Esophagus muscularis mucosa (tissue), 4 donors: ENCODE data around the gene GNAT1. TPM values are rescaled to one million over a fixed set of nuclear protein-coding genes. Genes with fewer than 3 reads are reported as not detected.
A peak's percentile ranks its signal among the peaks of the same experiment; 100 is the strongest.

Experiments used
- DNase-seq: peaks from one replicate; pipeline ENCODE4 v3.0.0-alpha.2; 2017; ENCODE audit errors: extremely low spot score
- H3K27ac ChIP-seq, 4 donors: fragments of 200-600 bp; sonication (generic); replicated peaks in 1 of 4; 1 replicate in 3 of 4; 2 replicates in 1 of 4; pipeline ENCODE4 v1.5.1; 2016 to 2019; ENCODE audit warnings: mild to moderate bottlenecking in 1 of 4
- H3K27me3 ChIP-seq, 4 donors: fragments of 200-600 bp; sonication (generic); one replicate each; pipeline versions ENCODE4 v1.5.1 to v1.6.0; 2016 to 2019
- H3K36me3 ChIP-seq, 4 donors: fragments of 200-600 bp; sonication (generic); one replicate each; pipeline ENCODE4 v1.5.1; 2016 to 2019
- H3K4me1 ChIP-seq, 4 donors: fragments of 200-600 bp; sonication (generic); one replicate each; pipeline ENCODE4 v1.5.1; 2016 to 2019
- H3K4me3 ChIP-seq, 4 donors: fragments of 200-600 bp; sonication (generic); 1 replicate in 2 of 4; 2 replicates in 2 of 4; pipeline ENCODE4 v1.5.1; 2016 to 2019; ENCODE audit warnings: mild to moderate bottlenecking in 4 of 4, moderate library complexity in 1 of 4
- H3K9me3 ChIP-seq, 4 donors: fragments of 200-600 bp; sonication (generic); 1 replicate in 3 of 4; 2 replicates in 1 of 4; pipeline ENCODE4 v1.5.1; 2016 to 2019
- CTCF ChIP-seq, 3 experiments: fragments of 200-600 bp in 2 of 3; fragments of 450-650 bp in 1 of 3; sonication (generic) in 2 of 3; IDR thresholded peaks; one replicate each; pipeline ENCODE4 v1.5.1; 2017 to 2019; ENCODE audit warnings: antibody characterized with exemption in 3 of 3, mild to moderate bottlenecking in 2 of 3, moderate library complexity in 1 of 3
- EP300 ChIP-seq: sonication (generic); formaldehyde crosslinking; IDR thresholded peaks from one replicate; pipeline ENCODE4 v1.6.1; 2017; ENCODE audit warnings: antibody characterized with exemption
- POLR2A ChIP-seq: fragments of 450-650 bp; IDR thresholded peaks from one replicate; pipeline ENCODE4 v1.6.1; 2017; ENCODE audit warnings: antibody characterized with exemption, moderate library complexity, mild to moderate bottlenecking, low read depth
- POLR2AphosphoS5 ChIP-seq, 2 donors: sonication (generic); formaldehyde crosslinking; IDR thresholded peaks; one replicate each; pipeline ENCODE4 v1.6.1; 2017; ENCODE audit warnings: antibody characterized with exemption in 2 of 2
- WGBS: methylation state at CpG from one replicate; pipeline ENCODE4 v1.1.5; 2018; 5-methylcytosine and 5-hydroxymethylcytosine counted together
- intact Hi-C: fragments of 100-400 bp; cut with DNase I; formaldehyde crosslinking; loops from one replicate; pipeline ENCODE4 v1.15.1; 2023
- total RNA-seq, 4 donors: library from RNA; depleted of rRNA; stranded (reverse); fragments of >200 nt; gene quantifications; one replicate each; pipeline versions ENCODE4 v1.1.0 to v1.2.1, GENCODE V29; 2016

The GNAT1 gene
- total RNA-seq, 4 donors from 2014 or later = not detected

GRCh38 chr3:50186096-50186495, 5.3 kb upstream of the GNAT1 start:
- intact Hi-C loops = no loop called here
- 100% methylated on average over 1 of the region's 10 CpGs for WGBS

GRCh38 chr3:50187750-50188149, 3.7 kb upstream of the GNAT1 start:
- Histone ChIP-seq H3K36me3 (peaks cover 0 to 58% (median 20%) of the 10 kb centered on the region in 4 donors), H3K4me3 (no peak overlapping the region), H3K4me1 (peaks cover under 1 to 9% (median 5%) of the 10 kb centered on the region in 4 donors), H3K27ac (no peak overlapping the region), H3K27me3 (peaks cover 0 to 14% (median under 1%) of the 10 kb centered on the region in 4 donors), H3K9me3 (no peaks in the 10 kb centered on the region)
- no peak for DNase-seq
- TF ChIP-seq EP300 (no peak), CTCF (IDR thresholded peaks at IDR 0.05) (no peak), POLR2A (no peak), POLR2AphosphoS5 (IDR thresholded peaks at IDR 0.05) (no peak)
- WGBS = 95% methylated on average over 8 of the region's 19 CpGs
- intact Hi-C loops = loop anchor here (2.0 kb wide), 1 partner anchor 33 kb away; the partner anchor contains the start of gene SEMA3F

More at GRCh38 chr3:50186096-50186495, 5.3 kb upstream of the GNAT1 start:
- TF ChIP-seq POLR2A (no peak), EP300 (no peak), POLR2AphosphoS5 (IDR thresholded peaks at IDR 0.05) (no peak), CTCF (IDR thresholded peaks at IDR 0.05) (no peak)
- Histone ChIP-seq H3K27ac (no peak overlapping the region), H3K4me1 (peaks cover 0 to 6% (median 1%) of the 10 kb centered on the region in 4 donors), H3K36me3 (peaks cover 0 to 70% (median 23%) of the 10 kb centered on the region in 4 donors), H3K9me3 (no peaks in the 10 kb centered on the region), H3K4me3 (no peak overlapping the region), H3K27me3 (no peaks in the 10 kb centered on the region)
- DNase-seq = no peak

- Histone ChIP-seq H3K27ac (no peak overlapping the region), H3K9me3 (no peaks in the 10 kb centered on the region), H3K4me1 (peaks cover 13 to 24% (median 20%) of the 10 kb centered on the region in 4 donors), H3K27me3 (peaks cover 6 to 29% (median 16%) of the 10 kb centered on the region in 4 donors), H3K4me3 (no peak overlapping the region), H3K36me3 (peaks cover 0 to 42% (median 14%) of the 10 kb centered on the region in 4 donors)
- intact Hi-C loops = loop anchor here (1.0 to 2.0 kb wide), 2 partner anchors 34 to 68 kb away; partner anchors contain the start of gene SEMA3F
- DNase-seq = no peak
- TF ChIP-seq EP300 (no peak), CTCF (IDR thresholded peaks at IDR 0.05) (peak; percentile 69 to 87 (median 85)), POLR2AphosphoS5 (IDR thresholded peaks at IDR 0.05) (peak; percentile 65 to 73)
- WGBS = 13% methylated on average over 5 of the region's 5 CpGs
Measured at GRCh38 chr3:50189274-50189673, 2.1 kb upstream of the GNAT1 start.

GRCh38 chr3:50189989-50190388, 1.4 kb upstream of the GNAT1 start:
- Histone ChIP-seq H3K27ac (no peak overlapping the region), H3K27me3 (peaks cover 6 to 36% (median 21%) of the 10 kb centered on the region in 4 donors), H3K9me3 (no peaks in the 10 kb centered on the region), H3K4me1 (peaks cover 18 to 32% (median 27%) of the 10 kb centered on the region in 4 donors), H3K36me3 (peaks cover 0 to 35% (median 9%) of the 10 kb centered on the region in 4 donors), H3K4me3 (no peak overlapping the region)
- intact Hi-C loops = loop anchor here (1.0 to 5.0 kb wide), 3 partner anchors 35 to 82 kb away; partner anchors contain the start of gene SEMA3F
- DNase-seq = no peak
- no peak for TF ChIP-seq POLR2A
- no peak for TF ChIP-seq EP300
- peak in 1 of 2 donors; percentile 21 for TF ChIP-seq POLR2AphosphoS5 (IDR thresholded peaks at IDR 0.05)
- no peak for TF ChIP-seq CTCF (IDR thresholded peaks at IDR 0.05)
- 89% methylated on average over 7 of the region's 7 CpGs for WGBS
